Thymus (tissue), 11 donors: ENCODE measurements around the gene TRAF1. TPM values are rescaled to one million over a fixed set of nuclear protein-coding genes. Genes with fewer than 3 reads are reported as not detected.

Source experiments
- DNase-seq, 9 donors: peaks; one replicate each; pipeline ENCODE4 v3.0.0-alpha.2; 2013; ENCODE audit warnings: low spot score in 9 of 9, low read depth in 6 of 9, missing footprints in 1 of 9
- H3K27ac ChIP-seq, 2 donors: one replicate each; pipeline ENCODE4 v1.5.1; 2013; ENCODE audit warnings: control low read depth in 1 of 2, low read depth in 1 of 2, low read length in 1 of 2, mild to moderate bottlenecking in 1 of 2, moderate library complexity in 1 of 2
- H3K27me3 ChIP-seq, 2 donors: one replicate each; pipeline ENCODE4 v1.5.1; 2013; ENCODE audit warnings: low read length in 1 of 2; ENCODE audit not compliant: control insufficient read depth in 2 of 2, insufficient read depth in 1 of 2
- H3K36me3 ChIP-seq, 2 donors: one replicate each; pipeline ENCODE4 v1.5.1; 2013; ENCODE audit warnings: low read length in 1 of 2, mild to moderate bottlenecking in 1 of 2, moderate library complexity in 1 of 2; ENCODE audit not compliant: control insufficient read depth in 2 of 2, insufficient read depth in 2 of 2
- H3K4me1 ChIP-seq, 2 donors: one replicate each; pipeline ENCODE4 v1.5.1; 2013; ENCODE audit warnings: low read length in 2 of 2; ENCODE audit not compliant: control insufficient read depth in 2 of 2, insufficient read depth in 2 of 2
- H3K4me3 ChIP-seq, 2 donors: one replicate each; pipeline ENCODE4 v1.5.1; 2013; ENCODE audit warnings: low read length in 2 of 2, control low read depth in 1 of 2, mild to moderate bottlenecking in 1 of 2
- H3K9me3 ChIP-seq, 2 donors: one replicate each; pipeline ENCODE4 v1.5.1; 2013; ENCODE audit warnings: low read length in 1 of 2, mild to moderate bottlenecking in 1 of 2; ENCODE audit not compliant: control insufficient read depth in 2 of 2, insufficient read depth in 1 of 2
- WGBS: extraction: QIAGEN DNeasy Blood & Tissue Kit; methylation state at CpG from one replicate; pipeline ENCODE4 v1.1.7; 2013; 5-methylcytosine and 5-hydroxymethylcytosine counted together
- polyA plus RNA-seq: library from polyadenylated mRNA; stranded (reverse); fragments of 200-250 nt; gene quantifications from one replicate; pipeline ENCODE4 v1.2.3, GENCODE V29; 2013
- total RNA-seq: library from RNA; stranded (reverse); fragments of 120-200 nt; gene quantifications from one replicate; pipeline ENCODE4 v1.2.4, GENCODE V29; 2013
- donor health status: healthy.

Gene TRAF1
- total and polyA plus RNA-seq, 2 donors: 21.7 TPM

DNA sequence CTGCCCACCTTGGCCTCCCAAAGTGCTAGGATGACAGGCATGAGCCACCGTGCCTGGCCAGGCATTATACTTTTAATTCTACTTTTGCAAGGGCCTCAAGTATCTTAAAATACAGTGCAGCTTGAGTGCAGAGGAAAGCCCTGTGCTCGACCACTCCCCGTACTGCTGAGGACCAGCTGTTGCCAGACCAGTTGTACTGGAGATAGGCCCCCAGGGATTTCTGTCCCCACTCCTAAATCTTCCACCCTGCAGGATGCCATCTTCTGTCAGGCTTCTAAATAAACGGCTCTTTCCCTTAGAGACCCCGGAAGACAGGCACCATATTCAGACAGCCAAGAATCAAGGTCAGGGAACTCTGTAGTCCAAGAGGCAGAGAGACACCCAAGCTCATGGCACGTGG, 67.2 kb downstream of the TRAF1 start:
- no peak overlapping the region for H3K27ac ChIP-seq
- H3K9me3 ChIP-seq: no peaks in the 10 kb centered on the region
- H3K36me3 ChIP-seq: peaks cover 84 to 98% of the 10 kb centered on the region in 2 donors
- 97% methylated on average over 6 of the region's 6 CpGs for WGBS
- H3K4me3 ChIP-seq: no peak overlapping the region
- H3K4me1 ChIP-seq: no peaks in the 10 kb centered on the region
- no peak for DNase-seq
- no peaks in the 10 kb centered on the region for H3K27me3 ChIP-seq

DNA sequence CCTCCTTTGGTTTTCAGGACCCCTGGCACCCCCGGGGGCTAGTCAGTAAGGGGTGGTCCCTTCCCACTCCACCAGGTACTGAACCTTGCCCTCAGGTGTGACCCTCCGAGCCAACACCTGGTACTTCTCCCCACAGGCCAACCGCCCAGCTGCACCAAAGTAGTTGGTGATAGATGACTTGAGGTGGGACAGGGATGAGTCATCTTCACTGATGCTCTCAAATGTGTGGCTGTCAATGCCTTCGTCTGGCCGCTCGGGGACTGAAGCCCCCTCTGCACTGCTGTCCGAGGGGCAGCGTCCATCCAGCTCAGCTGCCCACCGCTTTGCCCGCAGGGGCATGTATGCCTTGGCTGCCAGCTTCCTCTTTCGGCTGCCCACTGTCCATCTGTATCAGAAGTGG, 68.7 kb downstream of the TRAF1 start:
- DNase-seq: no peak
- H3K4me3 ChIP-seq: no peak overlapping the region
- no peaks in the 10 kb centered on the region for H3K9me3 ChIP-seq
- H3K27me3 ChIP-seq: no peaks in the 10 kb centered on the region
- WGBS: 98% methylated on average over 11 of the region's 11 CpGs
- no peak overlapping the region for H3K27ac ChIP-seq
- peaks cover 71 to 93% of the 10 kb centered on the region in 2 donors for H3K36me3 ChIP-seq
- H3K4me1 ChIP-seq: no peaks in the 10 kb centered on the region

DNA sequence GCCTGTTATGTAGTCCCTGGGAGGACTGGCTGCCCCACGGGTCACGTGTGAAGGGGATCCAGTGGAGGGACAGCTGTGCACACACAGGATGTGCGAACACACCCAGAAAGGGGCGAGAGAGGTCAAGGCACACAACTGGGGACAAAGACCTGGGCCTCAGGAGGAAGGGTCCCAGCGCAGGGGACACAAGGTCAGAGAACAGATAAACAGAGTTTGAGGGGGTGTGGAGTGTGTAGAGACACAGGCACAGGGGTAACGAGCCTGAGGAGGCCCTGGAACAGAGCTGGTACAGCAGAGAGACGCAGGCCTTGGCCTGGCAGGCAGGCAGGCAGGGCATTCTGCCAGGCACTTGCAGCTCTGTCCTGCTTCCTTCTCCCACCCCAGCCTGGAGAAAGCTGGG, 69.1 kb downstream of the TRAF1 start:
- H3K4me1 ChIP-seq: no peaks in the 10 kb centered on the region
- H3K27ac ChIP-seq: no peak overlapping the region
- H3K36me3 ChIP-seq: peaks cover 69 to 93% of the 10 kb centered on the region in 2 donors
- H3K4me3 ChIP-seq: no peak overlapping the region
- no peak for DNase-seq
- H3K9me3 ChIP-seq: no peaks in the 10 kb centered on the region
- 96% methylated on average over 7 of the region's 7 CpGs for WGBS
- no peaks in the 10 kb centered on the region for H3K27me3 ChIP-seq

DNA sequence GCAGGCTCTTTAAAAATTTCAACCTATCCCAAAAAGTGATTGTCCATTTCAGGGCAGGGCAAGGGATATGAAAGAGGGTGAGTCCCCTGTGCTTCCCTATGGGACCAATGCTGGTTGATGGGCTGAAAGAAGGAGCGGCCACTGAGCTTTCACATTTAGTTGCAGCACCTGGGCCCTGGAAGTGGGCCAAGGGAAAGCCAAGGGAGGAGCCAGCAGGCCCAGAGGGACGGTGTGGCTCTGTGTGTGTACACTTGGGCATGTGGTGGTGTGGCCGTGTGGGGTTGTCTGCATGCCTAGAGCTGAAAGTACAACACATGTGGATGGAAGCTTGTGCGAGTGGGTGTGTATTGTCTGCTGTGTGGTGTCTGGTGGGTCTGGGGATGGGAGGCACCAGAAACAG, 69.9 kb downstream of the TRAF1 start:
- H3K36me3 ChIP-seq: peaks cover 68 to 89% of the 10 kb centered on the region in 2 donors
- no peaks in the 10 kb centered on the region for H3K4me1 ChIP-seq
- 95% methylated on average over 4 of the region's 4 CpGs for WGBS
- H3K27me3 ChIP-seq: no peaks in the 10 kb centered on the region
- no peak overlapping the region for H3K4me3 ChIP-seq
- H3K9me3 ChIP-seq: no peaks in the 10 kb centered on the region
- H3K27ac ChIP-seq: no peak overlapping the region
- no peak for DNase-seq

DNA sequence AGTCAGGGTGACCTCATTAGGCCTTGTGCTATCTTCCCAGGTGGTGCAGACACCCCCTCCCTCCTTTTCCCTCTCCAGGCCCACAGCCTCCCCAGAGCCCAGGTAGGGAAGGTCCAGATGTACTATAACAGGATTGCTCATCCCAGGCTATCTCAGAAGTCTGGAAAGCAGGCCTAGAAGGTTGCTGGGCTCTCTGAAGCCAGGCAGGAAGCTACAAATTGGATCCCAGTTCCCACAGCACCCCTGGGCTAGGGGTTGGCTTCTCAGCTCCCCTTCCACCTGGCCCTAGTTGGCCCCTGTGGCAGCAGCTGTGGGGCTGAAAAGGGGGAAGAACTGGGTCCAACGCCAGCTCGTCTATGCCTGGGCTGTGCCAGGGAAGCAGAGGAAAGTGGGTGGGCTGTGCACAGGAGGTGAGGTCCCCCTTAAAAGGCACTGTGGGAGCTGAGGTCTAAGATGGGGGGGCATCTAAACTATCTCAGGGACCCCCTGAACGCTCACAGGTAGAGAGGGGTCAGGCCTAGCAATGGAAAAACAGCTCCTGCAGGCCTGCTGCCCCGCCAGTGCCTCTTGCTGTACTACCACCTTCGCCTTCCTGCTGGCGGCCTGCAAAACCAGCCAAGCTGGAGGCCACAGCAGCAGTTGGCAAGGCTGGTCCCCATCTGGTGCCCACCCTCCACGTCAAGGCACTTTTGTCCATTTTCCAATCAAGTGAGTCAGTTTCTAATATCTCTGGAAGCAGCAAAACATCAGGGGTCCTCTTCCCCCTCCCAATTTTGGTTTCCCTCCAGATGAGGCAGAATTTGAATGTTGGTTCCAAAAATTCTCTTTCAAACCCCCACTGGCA, 70.5 kb downstream of the TRAF1 start:
- 97% methylated on average over 7 of the region's 7 CpGs for WGBS
- Histone ChIP-seq H3K9me3 (no peaks in the 10 kb centered on the region), H3K4me3 (no peak overlapping the region), H3K27me3 (no peaks in the 10 kb centered on the region), H3K27ac (no peak overlapping the region), H3K4me1 (no peaks in the 10 kb centered on the region), H3K36me3 (peaks cover 68 to 88% of the 10 kb centered on the region in 2 donors)
- DNase-seq: no peak

DNA sequence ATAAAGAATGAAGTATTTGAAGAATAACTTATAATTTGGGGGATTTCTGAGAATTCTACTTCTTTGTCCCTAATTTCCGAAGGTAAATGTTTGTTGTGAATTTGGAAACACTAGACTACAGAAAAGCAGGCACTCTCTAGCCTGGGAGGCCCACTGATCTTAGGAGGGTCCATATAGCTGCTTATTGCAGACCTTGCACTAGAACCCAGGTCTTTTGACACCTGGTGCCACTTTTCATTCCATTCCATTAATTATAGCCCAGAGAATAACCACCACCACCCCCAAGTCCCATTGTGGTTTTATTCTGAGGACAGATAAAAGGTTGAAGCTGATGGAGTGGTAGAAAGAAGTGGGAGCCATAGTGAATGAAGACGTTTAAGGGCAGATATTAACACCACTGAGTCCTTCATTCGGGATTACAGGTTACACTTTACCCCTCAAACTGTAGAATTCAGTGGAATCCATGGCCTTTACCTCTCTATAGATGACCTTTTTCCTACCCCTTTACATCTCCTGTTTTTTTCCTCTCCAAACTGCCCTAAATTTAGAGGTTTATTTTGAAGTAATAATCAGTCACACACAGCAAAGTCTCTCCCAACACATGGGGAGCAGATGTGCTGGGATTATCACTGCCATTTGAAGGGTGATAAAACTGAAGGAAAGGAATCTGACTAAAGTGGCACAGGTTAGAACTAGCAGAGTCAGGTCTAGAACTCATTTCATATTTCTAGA, 71.8 kb downstream of the TRAF1 start:
- Histone ChIP-seq H3K27ac (no peak overlapping the region), H3K4me3 (no peak overlapping the region), H3K27me3 (no peaks in the 10 kb centered on the region), H3K4me1 (no peaks in the 10 kb centered on the region), H3K36me3 (peaks cover 57 to 78% of the 10 kb centered on the region in 2 donors), H3K9me3 (no peaks in the 10 kb centered on the region)
- no peak for DNase-seq
- WGBS: 94% methylated on average over 3 of the region's 3 CpGs

DNA sequence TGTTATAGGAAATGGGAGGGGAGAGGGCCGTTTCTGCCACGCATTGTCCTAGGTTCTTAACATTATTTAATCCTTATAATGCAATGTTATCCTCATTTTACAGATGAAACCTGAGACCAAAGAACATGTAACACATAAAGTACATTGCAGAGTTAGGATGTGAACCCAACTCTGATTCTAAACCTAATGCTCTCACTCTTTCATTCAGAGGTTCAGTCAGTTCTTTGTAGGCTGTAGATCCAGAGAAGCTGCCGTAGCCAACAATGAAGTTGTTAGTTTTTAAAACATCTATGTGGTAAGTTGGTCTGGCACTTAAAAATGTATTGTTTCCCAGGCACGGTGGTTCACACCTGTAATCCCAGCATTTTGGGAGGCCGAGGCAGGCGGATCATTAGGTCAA, 73.4 kb downstream of the TRAF1 start:
- Histone ChIP-seq H3K4me1 (no peaks in the 10 kb centered on the region), H3K9me3 (no peaks in the 10 kb centered on the region), H3K4me3 (no peak overlapping the region), H3K27ac (no peak overlapping the region), H3K27me3 (no peaks in the 10 kb centered on the region), H3K36me3 (peaks cover 44 to 75% of the 10 kb centered on the region in 2 donors)
- no peak for DNase-seq
- 88% methylated on average over 6 of the region's 6 CpGs for WGBS

Other genes starting within 250 kb of the TRAF1 start
- 3.5 TPM for gene MEGF9, start 212.3 kb downstream of the TRAF1 start, total RNA-seq
- gene MEGF9, start 212.3 kb downstream of the TRAF1 start, polyA plus RNA-seq: 3.7 TPM
- 18.1 TPM for gene FBXW2, start 133.4 kb downstream of the TRAF1 start, total RNA-seq
- gene FBXW2, start 133.4 kb downstream of the TRAF1 start, polyA plus RNA-seq: 14.1 TPM
- gene PSMD5, start 83.9 kb downstream of the TRAF1 start, total RNA-seq: 17.6 TPM
- gene PSMD5, start 83.9 kb downstream of the TRAF1 start, polyA plus RNA-seq: 24.2 TPM
- gene PHF19, start 49.6 kb downstream of the TRAF1 start, total RNA-seq: 47.1 TPM
- 32.6 TPM for gene PHF19, start 49.6 kb downstream of the TRAF1 start, polyA plus RNA-seq
- gene C5, start 123.5 kb upstream of the TRAF1 start, total RNA-seq: 2.4 TPM
- 2.4 TPM for gene C5, start 123.5 kb upstream of the TRAF1 start, polyA plus RNA-seq
- gene CNTRL, start 148.2 kb upstream of the TRAF1 start, total RNA-seq: 39.4 TPM
- gene CNTRL, start 148.2 kb upstream of the TRAF1 start, polyA plus RNA-seq: 24.1 TPM